MCF 10A (cell line): ENCODE data around the gene ISOC2. TPM values are rescaled to one million over a fixed set of nuclear protein-coding genes. Genes with fewer than 3 reads are reported as not detected.

ENCODE experiments used
- BruUV-seq: library from RNA; stranded (reverse); fragments of 400-500 nt; replicated peaks from 2 replicates; lab custom pipeline; 2021; lab: Mats Ljungman, UMichigan
- CTCF ChIA-PET: fragments of 300-600 bp; sonication (Branson Sonifier 250); formaldehyde crosslinking; extraction: SDS; loops from one replicate; lab custom pipeline; 2021; ENCODE audit warnings: antibody characterized with exemption, inconsistent platforms; lab: Yijun Ruan, JAX
- POLR2A ChIA-PET: fragments of 300-600, 350-650 bp; sonication (Branson Sonifier 250); formaldehyde crosslinking; extraction: SDS; loops from one replicate; lab custom pipeline; 2020; ENCODE audit warnings: antibody characterized with exemption, inconsistent platforms; lab: Yijun Ruan, JAX
- DNase-seq: peaks from one replicate; pipeline ENCODE4 v3.0.0-alpha.2; 2018; ENCODE audit not compliant: unreplicated experiment
- H3K27ac Mint-ChIP-seq: one replicate; pipeline ENCODE4 v1.8.0; 2022; ENCODE audit warnings: mild to moderate bottlenecking, low read depth, mixed read lengths; ENCODE audit not compliant: unreplicated experiment
- H3K27me3 Mint-ChIP-seq: one replicate; pipeline ENCODE4 v1.8.0; 2022; ENCODE audit warnings: mixed read lengths; ENCODE audit not compliant: insufficient read depth, unreplicated experiment
- H3K36me3 Mint-ChIP-seq: one replicate; pipeline ENCODE4 v1.8.0; 2022; ENCODE audit warnings: mild to moderate bottlenecking, moderate library complexity, mixed read lengths; ENCODE audit not compliant: insufficient read depth, unreplicated experiment
- H3K4me1 Mint-ChIP-seq: one replicate; pipeline ENCODE4 v1.8.0; 2022; ENCODE audit warnings: mixed read lengths; ENCODE audit not compliant: insufficient read depth, unreplicated experiment
- H3K4me3 Mint-ChIP-seq: one replicate; pipeline ENCODE4 v1.8.0; 2022; ENCODE audit warnings: mild to moderate bottlenecking, moderate library complexity, mixed read lengths; ENCODE audit not compliant: unreplicated experiment
- H3K9me3 Mint-ChIP-seq: one replicate; pipeline ENCODE4 v1.8.0; 2022; ENCODE audit warnings: mixed read lengths; ENCODE audit not compliant: unreplicated experiment
- CTCF ChIP-seq: fragments of 200-600 bp; IDR thresholded peaks from one replicate; pipeline ENCODE4 v1.8.0; 2022; ENCODE audit warnings: antibody characterized with exemption, mild to moderate bottlenecking; ENCODE audit not compliant: unreplicated experiment
- intact Hi-C: fragments of 100-400 bp; cut with micrococcal nuclease; formaldehyde crosslinking; loops from 2 replicates; pipeline ENCODE4 v1.14.1; 2022
- total RNA-seq: library from RNA; stranded (reverse); gene quantifications from 2 replicates; pipeline ENCODE4 v1.2.3, GENCODE V29; 2022

The ISOC2 gene
- total RNA-seq, 1 experiment from 2014 or later = 59.9 TPM

- Mint-ChIP-seq H3K4me3 (peak overlapping the region; percentile 69), H3K27ac (no peak overlapping the region), H3K9me3 (peaks cover 6% of the 10 kb centered on the region), H3K4me1 (no peaks in the 10 kb centered on the region), H3K27me3 (no peaks in the 10 kb centered on the region), H3K36me3 (peaks cover 6% of the 10 kb centered on the region)
- ChIA-PET POLR2A (interaction anchor here (0.7 to 1.7 kb wide), 13 partner anchors 10 to 372 kb away, joined by 3 to 11 read pairs (median 4); partner anchors contain the start of genes ISOC2, NAT14, TMEM238 and ZNF628), CTCF (interaction anchor here (0.5 to 2.9 kb wide), 54 partner anchors 8 to 1315 kb away, joined by 3 to 64 read pairs (median 4); partner anchors contain the start of genes MBOAT7, NAT14, SSC5D and ZNF628)
- intact Hi-C loops = loop anchor here (1.0 to 10.0 kb wide), 2 partner anchors 36 to 89 kb away; no protein-coding TSS in a partner anchor
- DNase-seq = no peak
- no TSS peak for BruUV-seq
- no peak for TF ChIP-seq CTCF
These were observed 42.8 kb upstream of the ISOC2 start for GRCh38 chr19:55504252-55504603.

GRCh38 chr19:55503502-55504251 is 42.2 kb upstream of the ISOC2 start:
- intact Hi-C loops = loop anchor here (1.0 to 10.0 kb wide), 2 partner anchors 35 to 89 kb away; no protein-coding TSS in a partner anchor
- Mint-ChIP-seq H3K27me3 (no peaks in the 10 kb centered on the region), H3K36me3 (peaks cover 6% of the 10 kb centered on the region), H3K4me1 (no peaks in the 10 kb centered on the region), H3K27ac (no peak overlapping the region), H3K4me3 (peak overlapping the region; percentile 69), H3K9me3 (peaks cover 6% of the 10 kb centered on the region)
- ChIA-PET POLR2A (interaction anchor here (0.6 to 1.7 kb wide), 14 partner anchors 11 to 371 kb away, joined by 3 to 11 read pairs (median 4); partner anchors contain the start of genes ISOC2, NAT14, TMEM238 and ZNF628), CTCF (interaction anchor here (0.5 to 2.9 kb wide), 58 partner anchors 8 to 1314 kb away, joined by 3 to 64 read pairs (median 4); partner anchors contain the start of genes MBOAT7, NAT14, SSC5D and ZNF628)
- peak; percentile 92 for DNase-seq
- TF ChIP-seq CTCF = peak; percentile 98
- no TSS peak for BruUV-seq

GRCh38 chr19:55503157-55503501 is 41.7 kb upstream of the ISOC2 start:
- no TSS peak for BruUV-seq
- POLR2A ChIA-PET = interaction anchor here (0.9 to 1.5 kb wide), 3 partner anchors 41 to 362 kb away, joined by 4 read pairs; partner anchors contain the start of gene ISOC2
- H3K9me3 Mint-ChIP-seq = peaks cover 6% of the 10 kb centered on the region
- H3K4me3 Mint-ChIP-seq = no peak overlapping the region
- H3K36me3 Mint-ChIP-seq = peaks cover 6% of the 10 kb centered on the region
- no peak for TF ChIP-seq CTCF
- intact Hi-C loops = loop anchor here (10.0 kb wide), 1 partner anchor 88 kb away; no protein-coding TSS in a partner anchor
- CTCF ChIA-PET = interaction anchor here (0.6 to 2.9 kb wide), 15 partner anchors 9 to 1497 kb away, joined by 3 to 64 read pairs (median 6); partner anchors contain the start of genes ZNF784 and ZNF865
- H3K27me3 Mint-ChIP-seq = no peaks in the 10 kb centered on the region
- DNase-seq = no peak
- H3K4me1 Mint-ChIP-seq = no peaks in the 10 kb centered on the region
- no peak overlapping the region for H3K27ac Mint-ChIP-seq
